Cardiac muscle cell (in vitro differentiated cells and primary cell): Measurements from ENCODE around the gene ZIK1. TPM values are rescaled to one million over a fixed set of nuclear protein-coding genes. Genes with fewer than 3 reads are reported as not detected.

ENCODE experiments used
- DNase-seq, 2 donors: peaks; one replicate each; pipeline versions ENCODE4 v3.0.0 to v3.0.0-alpha.2; 2010 to 2017; ENCODE audit warnings: low read depth in 1 of 2, low spot score in 1 of 2
- H3K27ac ChIP-seq: fragments of 200-600 bp; sonication (generic); 2 replicates; pipeline ENCODE4 v1.5.1; 2016
- H3K27me3 ChIP-seq: fragments of 200-600 bp; sonication (generic); 2 replicates; pipeline ENCODE4 v1.6.0; 2016; ENCODE audit warnings: control low read depth
- H3K36me3 ChIP-seq: fragments of 200-600 bp; sonication (generic); 2 replicates; pipeline ENCODE4 v1.5.1; 2016; ENCODE audit warnings: control low read depth
- H3K4me1 ChIP-seq: fragments of 200-600 bp; sonication (generic); 2 replicates; pipeline ENCODE4 v1.8.1; 2017; ENCODE audit warnings: low read depth, mild to moderate bottlenecking, mixed run types
- H3K4me3 ChIP-seq: fragments of 200-600 bp; sonication (generic); 2 replicates; pipeline ENCODE4 v1.5.1; 2016; ENCODE audit warnings: mild to moderate bottlenecking
- H3K9me3 ChIP-seq: fragments of 200-600 bp; sonication (generic); 2 replicates; pipeline ENCODE4 v1.5.1; 2017; ENCODE audit warnings: low read depth, mild to moderate bottlenecking, control low read depth
- polyA plus RNA-seq: library from polyadenylated mRNA; unstranded; fragments of >200 nt; fragmentation: Nextera tagmentation; extraction: Ambion mirVana; gene quantifications from 2 replicates; pipeline ENCODE4 v1.2.1, GENCODE V29; 2016
- total RNA-seq: library from RNA; depleted of rRNA; stranded (reverse); fragments of >200 nt; gene quantifications from 2 replicates; pipeline ENCODE4 v1.2.3, GENCODE V29; 2016
- TF ChIP-seq, protein P1 (sequence below): IDR thresholded peaks from 2 replicates; pipeline ENCODE4 v1.5.1; 2012; ENCODE audit warnings: low read depth, mild to moderate bottlenecking, low read length

ZIK1 gene
- total RNA-seq (16.0 and 18.2 TPM in 2 replicates), polyA plus RNA-seq (11.7 and 13.9 TPM in 2 replicates)

GRCh38 chr19:57583521-57584416 lies at the start of gene ZIK1:
TSS of gene ZIK1 (plus strand) at chr19:57584145. CDS start at chr19:57584357, 212 bp downstream.
- no peaks in the 10 kb centered on the region for H3K9me3 ChIP-seq
- H3K4me1 ChIP-seq = no peaks in the 10 kb centered on the region
- peak within 1 kb of the TSS; percentile 74 for H3K4me3 ChIP-seq
- no peaks in the 10 kb centered on the region for H3K27me3 ChIP-seq
- peaks cover 3% of the 10 kb centered on the region for H3K36me3 ChIP-seq
- peak within 1 kb of the TSS; percentile 83 for H3K27ac ChIP-seq
- DNase-seq = peak; percentile 95 to 97
- TF ChIP-seq, protein P1, sequence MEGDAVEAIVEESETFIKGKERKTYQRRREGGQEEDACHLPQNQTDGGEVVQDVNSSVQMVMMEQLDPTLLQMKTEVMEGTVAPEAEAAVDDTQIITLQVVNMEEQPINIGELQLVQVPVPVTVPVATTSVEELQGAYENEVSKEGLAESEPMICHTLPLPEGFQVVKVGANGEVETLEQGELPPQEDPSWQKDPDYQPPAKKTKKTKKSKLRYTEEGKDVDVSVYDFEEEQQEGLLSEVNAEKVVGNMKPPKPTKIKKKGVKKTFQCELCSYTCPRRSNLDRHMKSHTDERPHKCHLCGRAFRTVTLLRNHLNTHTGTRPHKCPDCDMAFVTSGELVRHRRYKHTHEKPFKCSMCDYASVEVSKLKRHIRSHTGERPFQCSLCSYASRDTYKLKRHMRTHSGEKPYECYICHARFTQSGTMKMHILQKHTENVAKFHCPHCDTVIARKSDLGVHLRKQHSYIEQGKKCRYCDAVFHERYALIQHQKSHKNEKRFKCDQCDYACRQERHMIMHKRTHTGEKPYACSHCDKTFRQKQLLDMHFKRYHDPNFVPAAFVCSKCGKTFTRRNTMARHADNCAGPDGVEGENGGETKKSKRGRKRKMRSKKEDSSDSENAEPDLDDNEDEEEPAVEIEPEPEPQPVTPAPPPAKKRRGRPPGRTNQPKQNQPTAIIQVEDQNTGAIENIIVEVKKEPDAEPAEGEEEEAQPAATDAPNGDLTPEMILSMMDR = no peak

DNA sequence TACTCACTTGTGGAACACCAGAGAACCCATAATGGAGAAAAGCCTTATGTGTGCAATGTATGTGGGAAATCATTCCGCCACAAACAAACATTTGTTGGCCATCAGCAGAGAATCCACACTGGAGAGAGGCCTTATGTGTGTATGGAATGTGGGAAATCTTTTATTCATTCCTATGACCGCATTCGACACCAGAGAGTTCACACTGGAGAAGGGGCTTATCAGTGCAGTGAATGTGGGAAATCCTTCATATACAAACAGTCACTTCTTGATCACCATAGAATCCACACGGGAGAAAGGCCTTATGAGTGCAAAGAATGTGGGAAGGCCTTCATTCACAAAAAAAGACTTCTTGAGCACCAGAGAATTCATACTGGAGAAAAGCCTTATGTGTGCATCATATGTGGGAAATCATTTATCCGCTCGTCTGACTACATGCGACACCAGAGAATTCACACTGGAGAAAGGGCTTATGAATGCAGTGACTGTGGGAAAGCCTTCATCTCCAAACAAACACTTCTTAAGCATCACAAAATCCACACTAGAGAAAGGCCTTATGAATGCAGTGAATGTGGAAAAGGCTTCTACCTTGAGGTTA lies 45.9 kb upstream of the ZIK1 start:
- Histone ChIP-seq H3K27ac (no peak overlapping the region), H3K27me3 (no peaks in the 10 kb centered on the region), H3K9me3 (no peaks in the 10 kb centered on the region), H3K4me3 (no peak overlapping the region), H3K36me3 (peaks cover 23% of the 10 kb centered on the region), H3K4me1 (no peaks in the 10 kb centered on the region)
- DNase-seq = no peak
- TF ChIP-seq, protein P1 = no peak

DNA sequence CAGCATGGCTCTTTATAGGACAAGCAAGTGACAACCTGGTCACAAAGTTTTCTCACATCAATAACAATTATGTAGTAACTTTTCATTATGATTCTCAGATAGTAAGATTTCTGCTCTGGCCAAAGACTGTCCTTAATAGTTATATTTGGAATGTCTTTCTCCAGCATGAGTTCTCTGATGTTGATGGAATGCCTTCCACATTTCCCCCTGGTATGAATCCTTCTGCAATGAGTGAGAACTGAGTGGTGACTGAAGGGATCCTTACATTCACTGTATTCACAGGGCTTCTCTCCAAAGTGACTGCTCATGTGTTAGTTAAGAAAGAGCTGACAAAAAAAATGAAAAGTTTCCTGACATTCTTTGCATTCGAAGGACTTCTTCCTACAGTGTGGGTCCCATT lies 37.4 kb upstream of the ZIK1 start:
- Histone ChIP-seq H3K4me3 (no peak overlapping the region), H3K9me3 (no peaks in the 10 kb centered on the region), H3K36me3 (peaks cover 77% of the 10 kb centered on the region), H3K4me1 (no peaks in the 10 kb centered on the region), H3K27ac (no peak overlapping the region), H3K27me3 (no peaks in the 10 kb centered on the region)
- TF ChIP-seq, protein P1 = no peak
- DNase-seq = no peak

GRCh38 chr19:57552432-57552831 lies 31.5 kb upstream of the ZIK1 start:
- Histone ChIP-seq H3K27ac (no peak overlapping the region), H3K4me3 (no peak overlapping the region), H3K9me3 (no peaks in the 10 kb centered on the region), H3K4me1 (peaks cover 5% of the 10 kb centered on the region), H3K27me3 (no peaks in the 10 kb centered on the region), H3K36me3 (peaks cover 68% of the 10 kb centered on the region)
- DNase-seq = no peak
- TF ChIP-seq, protein P1 = no peak

- no peak for DNase-seq
- Histone ChIP-seq H3K4me3 (peak overlapping the region; percentile 84), H3K27ac (peak overlapping the region; percentile 71), H3K27me3 (no peaks in the 10 kb centered on the region), H3K4me1 (peaks cover 16% of the 10 kb centered on the region), H3K36me3 (peaks cover 26% of the 10 kb centered on the region), H3K9me3 (no peaks in the 10 kb centered on the region)
- TF ChIP-seq, protein P1 = no peak
Measured at GRCh38 chr19:57557659-57558058, 26.3 kb upstream of the ZIK1 start.
